OCI-LY3 (cell line): ENCODE results near the gene DTX4.

Experiments used
- EZH2phosphoT487 ChIP-seq: fragments of 200-600 bp; shearing (Covaris generic); IDR thresholded peaks from 2 replicates; pipeline ENCODE4 v1.6.1; 2018; ENCODE audit warnings: antibody characterized with exemption, mixed run types, low read depth
- TF ChIP-seq, protein P1 (sequence below): fragments of 200-600, 300-600 bp; sonication (generic); IDR thresholded peaks from 2 replicates; pipeline ENCODE4 v1.5.1; 2014; ENCODE audit warnings: antibody characterized with exemption, low read length, low read depth

DNA sequence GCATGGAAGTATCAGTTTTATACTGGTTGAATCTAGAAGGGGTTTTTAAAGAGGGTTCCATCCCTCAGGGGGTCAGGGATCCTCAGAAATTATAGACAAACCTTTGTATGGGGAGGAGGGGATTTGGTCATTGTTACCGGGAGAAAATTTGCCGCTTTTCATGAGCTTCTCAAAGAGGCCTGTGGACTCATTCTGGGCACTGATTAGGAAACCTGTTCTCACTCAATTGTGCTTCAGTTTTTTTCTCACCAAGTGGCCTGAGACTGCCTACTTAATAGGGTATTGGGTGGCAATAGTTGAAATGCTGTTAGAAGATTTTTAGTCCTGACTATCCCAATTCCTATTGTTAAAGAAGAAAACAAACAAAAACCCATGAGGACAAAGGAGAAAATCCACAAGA is 26.8 kb downstream of the DTX4 start:
- TF ChIP-seq, protein P1, sequence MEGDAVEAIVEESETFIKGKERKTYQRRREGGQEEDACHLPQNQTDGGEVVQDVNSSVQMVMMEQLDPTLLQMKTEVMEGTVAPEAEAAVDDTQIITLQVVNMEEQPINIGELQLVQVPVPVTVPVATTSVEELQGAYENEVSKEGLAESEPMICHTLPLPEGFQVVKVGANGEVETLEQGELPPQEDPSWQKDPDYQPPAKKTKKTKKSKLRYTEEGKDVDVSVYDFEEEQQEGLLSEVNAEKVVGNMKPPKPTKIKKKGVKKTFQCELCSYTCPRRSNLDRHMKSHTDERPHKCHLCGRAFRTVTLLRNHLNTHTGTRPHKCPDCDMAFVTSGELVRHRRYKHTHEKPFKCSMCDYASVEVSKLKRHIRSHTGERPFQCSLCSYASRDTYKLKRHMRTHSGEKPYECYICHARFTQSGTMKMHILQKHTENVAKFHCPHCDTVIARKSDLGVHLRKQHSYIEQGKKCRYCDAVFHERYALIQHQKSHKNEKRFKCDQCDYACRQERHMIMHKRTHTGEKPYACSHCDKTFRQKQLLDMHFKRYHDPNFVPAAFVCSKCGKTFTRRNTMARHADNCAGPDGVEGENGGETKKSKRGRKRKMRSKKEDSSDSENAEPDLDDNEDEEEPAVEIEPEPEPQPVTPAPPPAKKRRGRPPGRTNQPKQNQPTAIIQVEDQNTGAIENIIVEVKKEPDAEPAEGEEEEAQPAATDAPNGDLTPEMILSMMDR: no peak
- TF ChIP-seq EZH2phosphoT487: no peak
